Esophagus (tissue), 2 donors: ENCODE measurements around the gene RGL2. TPM values are rescaled to one million over a fixed set of nuclear protein-coding genes. Genes with fewer than 3 reads are reported as not detected.

Experiments used
- H3K27ac ChIP-seq, 2 donors: one replicate each; pipeline ENCODE4 v1.5.1; 2013; ENCODE audit warnings: low read depth in 2 of 2, mild to moderate bottlenecking in 2 of 2, inconsistent platforms in 1 of 2, low read length in 1 of 2, moderate library complexity in 1 of 2
- H3K27me3 ChIP-seq, 2 donors: one replicate each; pipeline ENCODE4 v1.6.1; 2013; ENCODE audit warnings: low read length in 2 of 2, control low read depth in 1 of 2, mild to moderate bottlenecking in 1 of 2; ENCODE audit not compliant: insufficient read depth in 2 of 2, control insufficient read depth in 1 of 2
- H3K36me3 ChIP-seq, 2 donors: one replicate each; pipeline ENCODE4 v1.6.1; 2013; ENCODE audit warnings: low read length in 1 of 2; ENCODE audit not compliant: control insufficient read depth in 2 of 2, insufficient read depth in 2 of 2
- H3K4me1 ChIP-seq, 2 donors: one replicate each; pipeline ENCODE4 v1.6.1; 2013; ENCODE audit warnings: low read length in 1 of 2; ENCODE audit not compliant: control insufficient read depth in 2 of 2, insufficient read depth in 2 of 2
- H3K4me3 ChIP-seq, 2 donors: one replicate each; pipeline ENCODE4 v1.5.1; 2013; ENCODE audit warnings: low read length in 2 of 2, mild to moderate bottlenecking in 2 of 2, low read depth in 1 of 2, moderate library complexity in 1 of 2
- H3K9me3 ChIP-seq, 2 donors: one replicate each; pipeline ENCODE4 v1.6.1; 2013; ENCODE audit warnings: mild to moderate bottlenecking in 2 of 2, low read depth in 1 of 2, low read length in 1 of 2, moderate library complexity in 1 of 2; ENCODE audit not compliant: control insufficient read depth in 2 of 2, insufficient read depth in 1 of 2
- WGBS, 2 donors: extraction: QIAGEN DNeasy Blood & Tissue Kit; methylation state at CpG; one replicate each; pipeline ENCODE4 v1.1.7; 2013; 5-methylcytosine and 5-hydroxymethylcytosine counted together
- polyA plus RNA-seq, 2 donors: library from polyadenylated mRNA; stranded (reverse); fragments of 200-250 nt; gene quantifications; one replicate each; pipeline ENCODE4 v1.2.3, GENCODE V29; 2013
- donor health status: healthy with polysubstance abuse.
- donor health status: Bipolar disorder and iron deficiency.

Gene RGL2
- polyA plus RNA-seq, 2 donors, result 58.7 to 134 TPM

- no peaks in the 10 kb centered on the region for H3K9me3 ChIP-seq
- 2% methylated on average over 28 of the region's 28 CpGs for WGBS, 2 donors
Measured at GRCh38 chr6:33247977-33248642, 50.6 kb downstream of the RGL2 start.

GRCh38 chr6:33243476-33243875, 55.3 kb downstream of the RGL2 start:
- WGBS, 2 donors, result 28 to 34% methylated on average over 1 of the region's 1 CpG
- Histone ChIP-seq H3K27ac (no peak overlapping the region), H3K27me3 (no peaks in the 10 kb centered on the region), H3K36me3 (no peaks in the 10 kb centered on the region), H3K4me1 (no peaks in the 10 kb centered on the region), H3K4me3 (no peak overlapping the region), H3K9me3 (no peaks in the 10 kb centered on the region)

More at GRCh38 chr6:33247977-33248642, 50.6 kb downstream of the RGL2 start:
- H3K4me3 ChIP-seq, result peak overlapping the region; percentile 35 to 51
- peaks cover 0 to 4% of the 10 kb centered on the region in 2 donors for H3K36me3 ChIP-seq
- peaks cover 7 to 12% of the 10 kb centered on the region in 2 donors for H3K4me1 ChIP-seq
- peak overlapping the region; percentile 85 to 97 for H3K27ac ChIP-seq
- no peaks in the 10 kb centered on the region for H3K27me3 ChIP-seq

- Histone ChIP-seq H3K27ac (no peak overlapping the region), H3K27me3 (no peaks in the 10 kb centered on the region), H3K36me3 (no peaks in the 10 kb centered on the region), H3K4me3 (no peak overlapping the region), H3K4me1 (no peaks in the 10 kb centered on the region), H3K9me3 (no peaks in the 10 kb centered on the region)
- 58 to 60% methylated on average over 3 of the region's 3 CpGs for WGBS, 2 donors
Measured at GRCh38 chr6:33241968-33242367, 56.8 kb downstream of the RGL2 start.

Other genes starting within 250 kb of the RGL2 start
- gene HLA-DPA1, start 225.3 kb downstream of the RGL2 start, polyA plus RNA-seq, result 10 to 100 TPM in 1 of 2 donors, 1 to 10 TPM in 1; 7.8 to 27.2 TPM
- gene HLA-DPB1, start 223.0 kb downstream of the RGL2 start, polyA plus RNA-seq, result 10 to 100 TPM in 1 of 2 donors, 1 to 10 TPM in 1; 8.7 to 39.1 TPM
- 1 to 10 TPM in 1 of 2 donors, under 1 TPM in 1; 0.38 to 1.3 TPM for gene COL11A2, start 106.5 kb downstream of the RGL2 start, polyA plus RNA-seq
- gene RXRB, start 98.3 kb downstream of the RGL2 start, polyA plus RNA-seq, result 10 to 100 TPM; 24.4 to 30.0 TPM
- gene SLC39A7, start 98.1 kb downstream of the RGL2 start, polyA plus RNA-seq, result 10 to 100 TPM; 22.8 to 57.3 TPM
- 10 to 100 TPM; 16.7 to 33.7 TPM for gene HSD17B8, start 94.3 kb downstream of the RGL2 start, polyA plus RNA-seq
- 10 to 100 TPM; 26.7 to 32.4 TPM for gene RING1, start 90.4 kb downstream of the RGL2 start, polyA plus RNA-seq
- 10 to 100 TPM; 44.9 to 48.9 TPM for gene VPS52, start 27.1 kb downstream of the RGL2 start, polyA plus RNA-seq
- gene RPS18, start 26.9 kb downstream of the RGL2 start, polyA plus RNA-seq, result 1,000 to 10,000 TPM; 7,154 to 7,464 TPM
- gene B3GALT4, start 21.8 kb downstream of the RGL2 start, polyA plus RNA-seq, result 10 to 100 TPM; 21.1 to 27.2 TPM
- 10 to 100 TPM; 38.6 to 44.5 TPM for gene WDR46, start 9.7 kb downstream of the RGL2 start, polyA plus RNA-seq
- gene PFDN6, start 9.3 kb downstream of the RGL2 start, polyA plus RNA-seq, result 100 to 1,000 TPM; 127 to 293 TPM
- 10 to 100 TPM; 20.1 to 39.8 TPM for gene TAPBP, start 15.1 kb upstream of the RGL2 start, polyA plus RNA-seq
- 10 to 100 TPM; 10.2 to 11.6 TPM for gene ZBTB22, start 18.8 kb upstream of the RGL2 start, polyA plus RNA-seq
- gene DAXX, start 24.0 kb upstream of the RGL2 start, polyA plus RNA-seq, result 10 to 100 TPM; 27.8 to 28.7 TPM
- 10 to 100 TPM; 12.5 to 15.0 TPM for gene KIFC1, start 92.9 kb upstream of the RGL2 start, polyA plus RNA-seq
- 10 to 100 TPM; 27.3 to 46.0 TPM for gene PHF1, start 112.1 kb upstream of the RGL2 start, polyA plus RNA-seq
- 100 to 1,000 TPM in 1 of 2 donors, 10 to 100 TPM in 1; 80.2 to 119 TPM for gene CUTA, start 119.2 kb upstream of the RGL2 start, polyA plus RNA-seq
- gene SYNGAP1, start 121.1 kb upstream of the RGL2 start, polyA plus RNA-seq, result 10 to 100 TPM in 1 of 2 donors, 1 to 10 TPM in 1; 4.1 to 18.2 TPM
- 1 to 10 TPM; 3.6 to 3.9 TPM for gene ZBTB9, start 155.6 kb upstream of the RGL2 start, polyA plus RNA-seq